Suppressor macrophage (primary cell): ENCODE results near the gene PTPN14.

ENCODE experiments used
- DNase-seq, 4 experiments: peaks; one replicate each; pipeline ENCODE4 v3.0.0-alpha.2; 2020 to 2022

Gene PTPN14

DNA sequence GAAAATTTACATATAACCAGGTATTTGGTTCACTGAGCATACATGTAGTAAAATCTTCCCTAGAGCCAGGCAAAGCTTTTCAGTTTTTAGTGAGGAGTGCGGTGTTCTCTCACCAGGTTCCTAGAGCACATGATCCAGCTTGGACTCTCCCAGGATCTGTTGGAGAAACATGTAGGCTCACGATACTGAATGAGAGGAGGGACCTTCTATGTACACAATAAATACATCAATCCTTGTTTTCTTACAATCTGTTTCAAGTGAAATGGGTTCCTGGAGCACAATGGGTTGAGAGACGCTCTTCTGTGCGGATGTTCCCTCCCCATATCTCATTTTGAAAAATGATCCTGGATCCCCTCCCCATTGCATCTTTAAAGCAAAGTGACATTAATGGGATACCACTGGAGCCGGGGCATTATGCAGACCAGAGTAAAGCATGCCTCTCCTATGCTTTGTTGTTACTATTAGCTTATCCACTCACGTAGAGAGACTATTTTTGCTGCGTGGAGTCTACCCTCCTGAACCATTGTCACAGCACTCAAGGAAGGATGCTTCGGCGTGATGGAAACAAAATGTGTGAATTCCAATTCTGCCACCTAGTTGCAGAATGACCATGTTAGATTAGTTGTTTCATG lies 251.1 kb downstream of the PTPN14 start:
- no peak for DNase-seq
